ENCODE results near the gene LRTM2. TPM values are rescaled to one million over a fixed set of nuclear protein-coding genes. Genes with fewer than 3 reads are reported as not detected.
A peak's percentile ranks its signal among the peaks of the same experiment; 100 is the strongest.
"Not testable (repeated sequence)": the region's sequence is repeated elsewhere in the genome, so short reads cannot be mapped to it uniquely, and the experiment has no call there.

Gene LRTM2
- total RNA-seq, 1 donor from 2014 or later = not detected

DNA sequence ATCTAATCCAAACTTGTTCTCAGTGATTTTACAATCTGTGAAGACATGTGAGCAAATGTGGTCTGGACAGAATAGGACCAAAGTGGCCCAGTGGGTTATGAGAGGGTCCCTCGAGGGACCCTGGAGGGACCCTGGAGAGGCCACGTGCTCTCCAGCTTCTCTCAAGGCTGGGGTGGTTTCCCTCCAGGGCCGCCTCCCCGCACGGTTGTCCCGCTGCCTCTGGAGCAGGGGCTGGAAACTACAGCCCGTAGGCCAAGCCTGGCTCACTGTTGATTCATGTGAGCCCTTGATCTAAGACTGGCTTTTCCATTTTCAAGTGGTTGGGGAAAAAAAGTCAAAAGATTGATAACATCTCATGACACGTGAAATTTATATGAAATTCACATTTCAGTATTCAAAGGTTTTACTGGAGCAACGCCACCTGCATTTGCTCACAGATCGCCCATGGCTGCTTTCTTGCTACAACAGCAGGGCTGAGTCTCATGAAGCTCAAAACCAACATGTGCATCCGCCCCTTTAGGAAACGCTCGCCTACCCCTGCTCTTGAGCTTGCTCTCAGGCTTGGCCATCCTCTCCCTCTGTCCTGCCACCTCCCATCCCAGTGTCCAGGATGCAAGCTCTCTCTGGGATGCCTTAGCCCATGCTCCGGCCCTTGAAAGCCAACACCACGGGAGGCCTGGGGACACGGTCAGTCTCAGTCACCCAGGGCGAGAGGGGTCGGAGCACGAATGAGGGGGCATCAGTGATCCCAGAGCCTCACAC lies 12.1 kb upstream of the LRTM2 start:
- intact Hi-C loops (cut with DNase I) = loop anchor here (10.0 kb wide), 2 partner anchors 227 to 477 kb away; no protein-coding TSS in a partner anchor
- DNase-seq = peak; percentile 22
- ATAC-seq (ENCODE audit: poor library complexity) = no peak

DNA sequence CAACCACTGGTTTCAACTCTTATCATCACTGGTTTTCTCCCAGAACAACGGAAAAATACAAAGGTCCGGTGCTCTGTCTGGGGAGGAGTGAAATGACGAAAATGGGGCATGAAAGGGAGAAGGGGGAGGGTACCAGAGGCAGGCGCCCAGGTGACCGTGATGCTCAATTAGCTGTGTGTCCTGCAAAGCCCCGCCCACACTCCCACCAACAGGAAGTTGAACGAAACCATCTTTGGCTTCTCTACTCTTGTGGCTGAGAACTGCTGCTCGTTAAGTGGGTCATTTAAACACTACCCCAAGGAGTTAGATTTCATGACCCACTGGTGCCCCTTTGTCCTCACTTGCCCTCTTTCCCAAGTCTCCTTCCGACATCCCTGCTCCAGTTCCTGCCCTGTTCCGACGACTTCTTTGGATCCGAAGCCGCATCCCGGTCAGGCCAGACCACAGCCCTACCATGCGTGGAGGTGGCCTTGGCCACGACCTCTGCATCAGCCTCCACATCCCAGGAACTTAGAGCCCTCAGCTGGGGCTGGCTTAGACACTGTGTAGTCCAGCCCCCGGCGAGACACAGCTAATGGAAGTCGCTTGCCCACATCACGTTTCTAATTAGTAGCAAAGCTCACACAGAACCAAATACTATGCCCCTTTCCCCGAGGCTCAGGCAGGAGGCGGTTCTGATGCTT lies 11.4 kb upstream of the LRTM2 start:
- ATAC-seq (ENCODE audit: poor library complexity) (no peak), DNase-seq (peak; percentile 32)
- intact Hi-C loops (cut with DNase I) = loop anchor here (10.0 kb wide), 2 partner anchors 226 to 476 kb away; no protein-coding TSS in a partner anchor

DNA sequence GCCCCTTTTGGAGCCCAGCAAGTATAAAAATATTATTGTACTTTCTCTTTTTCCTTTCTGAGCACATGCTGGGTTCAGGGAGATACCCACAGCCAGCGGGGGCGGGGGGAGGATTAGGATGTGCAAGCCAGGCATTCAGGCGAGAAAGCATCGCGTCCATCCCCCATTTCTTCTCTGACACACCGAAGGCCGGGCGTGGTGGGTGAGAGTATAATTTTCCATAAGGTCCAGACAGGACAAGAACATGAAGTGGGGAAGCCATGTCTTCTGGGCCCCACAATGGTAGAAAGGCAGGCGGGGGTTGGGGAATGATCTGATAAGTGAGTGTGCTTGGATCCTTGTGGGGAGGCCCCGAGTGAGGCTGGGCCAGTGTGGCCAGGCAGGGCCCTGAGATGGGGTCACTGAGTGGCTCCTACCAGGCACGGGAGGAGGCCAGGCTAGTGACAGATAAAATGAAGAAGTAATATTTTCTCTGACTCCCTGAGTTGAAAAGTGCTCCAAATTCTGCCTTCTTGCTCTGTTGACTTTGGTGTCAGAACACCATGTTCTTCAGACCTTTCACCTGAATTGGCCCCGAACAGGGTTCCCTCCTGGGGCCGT lies 10.7 kb upstream of the LRTM2 start:
- ATAC-seq (ENCODE audit: poor library complexity) = no peak
- intact Hi-C loops (cut with DNase I) = loop anchor here (10.0 kb wide), 2 partner anchors 225 to 475 kb away; no protein-coding TSS in a partner anchor
- peak; percentile 36 for DNase-seq

DNA sequence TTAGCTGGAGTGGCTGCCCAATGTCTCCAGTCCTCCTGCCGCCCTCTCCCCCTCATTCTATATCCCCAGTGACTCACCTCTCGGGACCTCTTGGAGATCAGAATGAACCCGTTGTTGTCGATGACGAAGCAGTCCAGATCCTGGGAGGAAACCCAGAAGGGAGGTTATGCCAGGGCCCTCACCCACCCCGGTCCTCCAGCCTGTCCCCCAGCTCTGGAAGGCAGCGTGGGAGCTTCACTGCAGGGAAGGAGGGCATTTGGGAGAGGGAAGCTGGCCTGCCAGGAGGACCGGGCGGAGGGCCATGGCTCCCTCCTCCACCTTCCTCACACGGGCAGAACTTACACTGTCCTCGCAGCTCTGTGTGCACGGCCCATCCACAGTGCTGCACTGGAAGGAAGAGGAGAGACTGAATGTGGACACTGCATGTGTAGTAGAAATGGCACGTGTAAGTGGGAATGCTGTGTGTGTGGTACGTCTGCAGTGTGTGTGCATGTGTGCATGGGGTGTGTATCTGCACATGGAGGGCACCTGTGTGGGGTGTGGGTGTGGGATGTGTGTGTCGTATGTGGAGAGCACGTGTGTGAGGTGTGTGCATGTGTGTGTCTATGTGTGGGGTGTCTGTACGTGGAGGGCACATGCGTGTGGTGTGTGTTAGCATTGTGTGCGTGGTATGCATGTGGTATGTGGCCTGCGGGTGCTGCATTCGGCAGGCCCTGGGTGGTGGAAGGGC lies 10.0 kb upstream of the LRTM2 start:
- DNase-seq (peak; percentile 30), ATAC-seq (ENCODE audit: poor library complexity) (no peak)
- intact Hi-C loops (cut with DNase I) = no loop called here

DNA sequence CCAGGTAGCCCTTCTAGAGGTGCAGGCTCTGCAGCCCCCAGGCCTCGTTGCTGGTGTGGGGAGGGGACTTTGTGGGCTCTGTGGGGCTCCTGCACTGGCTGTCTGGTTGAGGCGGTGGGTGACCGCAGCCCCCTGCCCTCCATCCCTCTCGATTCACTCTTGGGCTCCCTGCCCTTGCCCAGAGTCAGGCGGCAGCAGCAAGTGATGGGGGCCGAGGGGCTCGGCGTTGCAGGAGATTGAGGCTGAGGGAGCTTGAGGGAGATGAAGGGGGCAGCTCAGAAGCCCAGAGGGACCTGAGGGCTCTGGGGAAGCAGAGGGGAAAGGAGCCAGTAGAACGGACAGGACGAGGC lies 9.5 kb upstream of the LRTM2 start:
- ATAC-seq (ENCODE audit: poor library complexity) (no peak), DNase-seq (peak; percentile 21)
- intact Hi-C loops (cut with DNase I) = no loop called here

DNA sequence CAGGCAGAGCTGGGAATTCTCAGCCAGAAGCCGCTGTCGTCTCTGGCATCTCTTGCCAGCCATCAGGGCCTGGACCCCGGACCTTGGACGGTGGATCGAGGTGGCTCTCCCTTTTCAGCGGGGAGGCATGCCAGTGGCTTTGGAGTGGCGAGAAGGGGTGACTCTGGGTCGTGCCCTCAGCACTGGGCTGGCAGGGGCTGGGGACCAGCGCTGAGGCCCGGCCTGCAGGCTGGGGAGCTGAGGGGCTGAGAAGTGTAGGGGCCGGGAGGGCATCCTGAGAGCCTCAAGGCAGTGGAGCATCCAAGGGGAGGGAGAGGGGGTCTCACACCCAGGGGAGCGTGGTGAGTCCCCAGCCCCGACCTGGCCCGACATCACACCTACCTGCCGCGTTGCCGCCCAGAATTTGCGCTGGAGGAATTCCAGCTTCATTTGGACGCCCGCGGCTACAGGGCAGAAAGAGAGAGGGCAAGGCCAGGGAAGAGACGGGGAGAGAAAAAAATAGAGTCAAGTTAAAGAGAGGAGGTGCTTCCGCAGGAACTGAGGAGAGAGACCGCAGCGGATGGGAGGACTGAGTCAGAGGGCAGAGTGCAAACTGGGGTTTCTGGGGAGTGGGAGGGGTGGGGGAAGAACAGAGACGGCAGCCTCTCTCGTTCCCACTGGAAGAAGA lies 9.0 kb upstream of the LRTM2 start:
- ATAC-seq (ENCODE audit: poor library complexity) (no peak), DNase-seq (peak; percentile 46)
- intact Hi-C loops (cut with DNase I) = no loop called here

DNA sequence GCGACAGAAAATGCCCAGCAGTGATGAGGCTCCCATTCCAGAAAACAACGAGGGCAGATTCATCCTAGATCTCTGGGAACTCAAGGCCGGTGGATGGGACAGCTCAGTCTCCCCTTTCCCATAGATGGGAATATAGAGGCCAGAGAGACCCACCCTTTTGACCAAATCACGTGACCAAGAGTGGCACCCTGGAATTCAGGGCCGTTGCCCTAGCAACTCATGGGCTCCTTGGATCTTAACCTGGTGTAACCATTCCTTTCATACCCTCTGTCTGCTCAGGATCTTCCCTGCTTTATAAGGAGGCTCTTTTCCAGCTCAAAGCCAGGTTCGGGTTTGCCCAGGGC lies 8.4 kb upstream of the LRTM2 start:
- intact Hi-C loops (cut with DNase I) = no loop called here
- DNase-seq (no peak), ATAC-seq (ENCODE audit: poor library complexity) (no peak)

DNA sequence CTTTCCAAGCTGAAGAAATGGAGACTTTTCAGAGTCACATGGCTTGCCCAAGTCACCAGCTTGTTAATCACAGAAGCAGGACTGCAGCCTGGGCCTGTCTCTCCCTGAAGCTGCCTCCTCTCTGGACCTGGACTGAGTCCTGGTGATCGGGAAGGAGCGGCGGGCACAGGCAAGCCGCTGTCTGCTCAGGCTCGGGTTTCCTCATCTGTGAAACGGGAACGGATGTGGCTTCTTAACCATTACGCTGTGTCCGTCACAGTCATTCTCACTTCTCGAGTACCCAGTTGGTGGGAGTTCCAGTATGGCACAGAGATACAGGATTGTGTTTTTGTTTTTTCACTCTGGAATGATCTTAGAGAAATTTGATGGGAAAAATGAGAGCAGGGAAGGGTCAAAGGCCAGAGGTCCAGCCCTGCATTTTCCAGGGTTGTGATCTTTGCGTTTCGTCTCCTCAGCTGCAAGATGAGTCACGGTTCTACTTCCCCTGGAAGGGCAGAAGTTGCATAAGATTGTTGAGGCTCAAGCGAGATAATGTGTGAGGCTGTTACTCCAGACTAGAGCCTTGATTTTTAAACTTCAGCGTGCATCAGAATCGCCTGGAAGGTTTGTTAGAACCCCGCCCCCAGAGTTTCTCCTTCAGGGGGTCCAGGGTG lies 7.6 kb upstream of the LRTM2 start:
- peak; percentile 64 for ATAC-seq (ENCODE audit: poor library complexity)
- intact Hi-C loops (cut with DNase I) = no loop called here
- DNase-seq = peak; percentile 68

DNA sequence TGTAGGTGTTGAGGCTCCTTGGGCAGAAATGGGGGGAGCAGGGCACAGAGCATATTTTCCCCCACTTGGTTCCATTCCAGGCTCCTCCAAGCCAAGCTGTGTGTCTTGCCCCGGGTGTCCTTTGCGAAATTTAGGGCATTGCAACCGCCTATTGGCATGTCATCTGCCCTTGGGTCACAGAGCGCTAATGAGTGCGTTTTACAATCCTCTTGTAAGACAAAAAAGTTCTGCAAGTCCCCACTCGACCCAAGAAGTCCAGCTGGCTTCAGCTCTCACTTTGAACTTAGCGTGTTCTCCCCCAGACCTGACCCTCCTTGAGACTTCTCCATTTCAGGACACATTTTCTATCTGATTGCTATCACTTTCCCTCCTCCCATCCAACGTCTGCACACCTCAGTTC lies 6.1 kb upstream of the LRTM2 start:
- DNase-seq (no peak), ATAC-seq (ENCODE audit: poor library complexity) (no peak)
- intact Hi-C loops (cut with DNase I) = no loop called here

DNA sequence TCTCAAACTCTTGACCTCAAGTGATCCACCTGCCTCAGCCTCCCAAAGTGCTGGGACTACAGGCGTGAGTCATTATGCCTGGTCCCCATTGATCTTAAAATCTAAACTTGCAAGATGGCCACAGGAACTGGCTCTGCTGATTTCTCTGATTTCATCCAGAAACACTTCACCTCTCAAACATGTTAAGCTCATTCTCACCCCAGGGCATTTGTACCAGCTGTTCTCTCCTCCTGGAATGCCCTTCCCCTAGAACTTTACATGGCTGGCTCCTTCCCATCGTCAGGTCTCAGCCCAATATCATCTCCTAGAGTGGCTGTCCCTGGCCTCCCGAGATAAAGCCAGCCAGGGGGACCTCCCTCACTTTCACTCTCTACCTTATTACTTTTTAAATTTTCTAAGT lies 5.3 kb upstream of the LRTM2 start:
- no peak for DNase-seq
- intact Hi-C loops (cut with DNase I) = no loop called here
- no peak for ATAC-seq (ENCODE audit: poor library complexity)

DNA sequence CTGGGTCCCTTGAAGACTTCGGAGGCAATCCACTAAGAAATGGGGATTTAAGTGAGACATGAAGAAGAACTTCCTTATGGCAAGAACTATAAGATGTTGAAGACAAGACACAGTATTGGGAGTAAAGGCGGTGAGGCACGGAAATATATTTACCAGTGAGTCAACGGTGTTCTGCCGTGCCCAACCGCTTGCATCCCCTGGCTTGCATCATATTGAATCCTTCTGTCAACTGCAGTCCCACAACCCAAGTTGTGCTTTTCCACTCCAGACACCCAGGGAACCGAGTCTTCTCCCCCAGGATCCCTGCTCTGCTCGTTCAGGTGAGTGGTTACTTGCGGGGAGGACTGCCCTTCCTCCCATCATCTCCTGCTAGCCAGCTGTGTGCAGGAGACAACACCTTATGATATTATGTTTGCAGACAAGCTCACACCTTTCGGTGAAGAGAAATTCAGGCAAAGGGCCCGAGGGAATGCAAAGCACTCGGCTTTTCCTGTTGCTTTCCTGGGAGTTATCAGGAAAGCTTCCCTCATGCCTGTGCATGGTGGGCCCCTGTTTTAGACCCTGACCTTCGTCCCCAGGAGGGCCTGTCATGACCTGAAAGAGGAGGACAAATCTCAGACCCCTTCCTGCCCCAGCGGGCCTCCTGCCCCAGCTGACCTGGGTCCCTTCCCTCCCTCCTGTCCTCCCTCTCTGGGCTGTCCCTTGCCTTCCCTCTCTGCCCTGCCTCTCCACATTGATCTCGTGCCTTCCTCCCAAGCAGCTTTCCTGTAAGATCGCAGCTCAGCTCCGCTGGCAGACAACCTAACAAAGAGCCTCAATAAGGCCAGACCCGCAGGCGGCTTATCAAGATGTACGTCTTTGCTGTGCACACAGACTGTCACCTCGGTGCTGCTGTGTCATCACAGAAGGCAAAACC lies 4.3 kb upstream of the LRTM2 start:
- DNase-seq (no peak), ATAC-seq (ENCODE audit: poor library complexity) (no peak)
- intact Hi-C loops (cut with DNase I) = no loop called here

DNA sequence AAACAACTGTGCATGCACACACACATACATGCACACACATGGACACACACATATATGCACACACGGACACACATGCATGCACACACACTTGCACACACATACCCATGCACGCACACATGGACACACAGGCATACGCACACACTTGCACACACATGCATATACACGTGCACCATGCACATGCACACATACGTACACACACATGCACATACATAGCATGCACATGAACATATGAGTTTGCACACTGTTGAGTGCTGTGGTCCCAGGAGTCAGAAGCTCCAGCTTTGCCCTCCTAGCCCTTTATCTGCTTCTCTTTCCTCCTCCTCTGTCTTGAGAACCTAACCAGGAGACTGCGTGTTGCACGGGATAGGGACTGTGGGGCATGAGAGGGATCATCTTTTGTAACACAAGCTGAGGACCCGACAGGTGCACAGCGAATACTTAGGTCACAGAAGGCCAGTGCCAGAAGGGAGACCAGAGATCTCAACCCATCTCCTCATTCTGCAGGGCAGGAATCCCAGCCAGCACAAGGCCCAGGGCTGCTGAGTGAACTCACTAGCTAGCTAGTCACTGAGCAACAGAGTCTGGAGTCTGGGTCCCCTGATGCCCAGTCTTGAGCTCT lies 3.5 kb upstream of the LRTM2 start:
- no peak for ATAC-seq (ENCODE audit: poor library complexity)
- DNase-seq = no peak
- intact Hi-C loops (cut with DNase I) = no loop called here

DNA sequence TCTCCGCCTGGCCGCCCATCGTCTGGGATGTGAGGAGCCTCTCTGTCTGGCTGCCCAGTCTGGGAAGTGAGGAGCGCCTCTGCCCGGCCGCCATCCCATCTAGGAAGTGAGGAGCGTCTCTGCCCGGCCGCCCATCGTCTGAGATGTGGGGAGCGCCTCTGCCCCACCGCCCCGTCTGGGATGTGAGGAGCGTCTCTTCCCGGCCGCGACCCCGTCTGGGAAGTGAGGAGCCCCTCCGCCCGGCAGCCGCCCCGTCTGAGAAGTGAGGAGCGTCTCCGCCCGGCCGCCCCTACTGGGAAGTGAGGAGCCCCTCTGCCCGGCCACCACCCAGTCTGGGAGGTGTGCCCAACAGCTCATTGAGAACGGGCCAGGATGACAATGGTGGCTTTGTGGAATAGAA lies 2.4 kb upstream of the LRTM2 start:
- intact Hi-C loops (cut with DNase I); ATAC-seq (ENCODE audit: poor library complexity); DNase-seq: not testable (repeated sequence)

DNA sequence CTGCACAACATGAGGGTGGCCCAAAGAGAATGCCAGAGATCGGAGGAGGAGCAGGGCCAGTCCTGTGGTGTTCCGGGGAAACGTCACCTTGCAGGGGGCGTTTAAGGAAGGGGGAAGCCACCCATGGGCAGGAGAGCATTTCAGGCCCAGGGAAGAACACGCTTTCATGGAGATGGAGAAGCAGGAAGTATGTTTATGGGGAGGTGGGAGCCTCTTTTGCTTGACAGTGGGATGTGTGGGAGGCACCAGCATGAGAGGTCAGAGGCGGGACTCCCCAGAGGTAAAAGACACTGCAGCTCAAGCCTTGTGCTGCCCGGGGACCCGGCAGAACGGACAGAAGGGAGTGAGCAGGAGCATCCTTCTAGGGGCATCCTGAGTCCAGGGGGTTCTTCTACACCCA lies 1.3 kb upstream of the LRTM2 start:
- DNase-seq = no peak
- intact Hi-C loops (cut with DNase I) = no loop called here

DNA sequence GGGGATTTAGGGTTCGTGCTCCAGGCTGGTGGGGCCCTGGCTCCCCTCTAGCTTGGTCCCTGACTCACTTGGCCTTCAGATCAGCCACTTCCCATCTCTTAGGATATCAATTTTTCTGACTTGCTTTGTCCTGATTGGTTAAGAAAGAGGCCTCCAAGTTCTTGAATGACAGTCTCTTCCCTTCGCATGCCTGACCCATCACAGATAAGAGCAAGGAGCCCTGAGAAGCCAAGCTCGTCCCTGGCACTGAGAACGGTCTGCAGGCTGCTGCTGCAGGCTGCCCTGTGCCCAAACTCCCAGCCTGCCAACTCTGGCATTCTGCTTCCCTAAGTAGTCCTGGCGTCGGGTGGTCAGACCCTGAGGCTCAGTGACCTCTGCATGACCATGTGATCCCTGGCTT lies 794 bp upstream of the LRTM2 start:
- no peak for ATAC-seq (ENCODE audit: poor library complexity)
- no peak for DNase-seq
- intact Hi-C loops (cut with DNase I) = no loop called here

More for the DNA sequence above, 1.3 kb upstream of the LRTM2 start:
- no peak for ATAC-seq (ENCODE audit: poor library complexity)

DNA sequence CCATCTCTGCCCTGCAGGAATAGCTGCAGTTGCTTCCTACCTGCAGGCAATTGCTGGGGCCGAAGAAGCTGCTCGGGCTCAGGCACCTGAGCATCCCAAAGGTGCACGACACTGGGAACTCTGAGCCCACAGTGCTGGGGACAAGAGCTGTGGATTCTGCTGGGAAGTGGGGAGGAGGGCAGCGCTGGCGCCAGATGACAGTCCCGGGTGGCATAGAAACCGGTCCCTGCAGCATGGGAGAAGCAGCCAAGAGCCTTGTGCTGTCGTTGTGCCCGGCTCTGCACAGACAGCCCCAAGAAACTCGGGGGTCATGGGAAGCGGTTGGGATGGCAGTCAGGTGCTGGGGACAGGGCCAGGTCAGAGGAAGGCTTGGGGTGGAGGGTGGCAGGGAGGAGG lies 529 bp downstream of the LRTM2 start:
- DNase-seq (no peak), ATAC-seq (ENCODE audit: poor library complexity) (no peak)
- intact Hi-C loops (cut with DNase I) = no loop called here

DNA sequence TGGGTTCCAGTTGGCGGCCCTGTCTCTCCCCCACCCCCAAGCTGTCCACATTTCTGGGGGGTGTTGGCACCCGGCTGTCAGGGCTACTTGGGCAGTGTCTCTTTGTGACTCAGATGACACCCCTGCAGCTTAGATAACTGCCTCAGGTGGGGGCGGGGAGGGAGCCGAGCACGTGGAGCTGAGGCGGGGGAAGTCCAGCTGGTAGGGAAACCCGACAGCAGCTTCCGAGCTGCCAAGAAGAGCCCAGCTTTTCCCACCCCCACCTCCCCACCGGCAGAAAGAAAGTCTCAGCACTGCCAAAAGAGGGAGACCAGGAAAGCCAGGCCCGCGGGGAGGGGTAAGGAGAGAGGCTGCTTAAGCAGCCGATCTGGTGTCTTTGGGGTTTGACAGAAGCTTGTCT lies 1.4 kb downstream of the LRTM2 start:
- no peak for DNase-seq
- intact Hi-C loops (cut with DNase I) = no loop called here
- no peak for ATAC-seq (ENCODE audit: poor library complexity)
